PFSK-1 (cell line): ENCODE results near the gene E2F3.

Experiments
- FOXP2 ChIP-seq: optimal IDR thresholded peaks from 2 replicates; pipeline ENCODE3; 2011; ENCODE audit warnings: borderline replicate concordance, control low read depth, inconsistent platforms; ENCODE audit not compliant: insufficient read depth; ENCODE audit errors: extremely low read length, extremely low read depth
- POLR2AphosphoS5 ChIP-seq: IDR thresholded peaks from 2 replicates; pipeline ENCODE4 v1.6.1; 2012; ENCODE audit warnings: low read depth, mild to moderate bottlenecking, control low read depth, low read length, moderate library complexity
- REST ChIP-seq, 2 experiments: IDR thresholded peaks; 2 replicates each; pipeline versions ENCODE4 v1.6.1 to v1.8.0; 2011 to 2012; ENCODE audit warnings: low read depth in 2 of 2, low read length in 2 of 2, control low read depth in 1 of 2, inconsistent platforms in 1 of 2, mild to moderate bottlenecking in 1 of 2, moderate library complexity in 1 of 2; ENCODE audit not compliant: insufficient read depth in 1 of 2
- TAF1 ChIP-seq: IDR thresholded peaks from 2 replicates; pipeline ENCODE4 v1.6.1; 2012; ENCODE audit warnings: low read length, control low read depth, borderline replicate concordance; ENCODE audit not compliant: insufficient read depth

- TF ChIP-seq REST (IDR thresholded peaks at IDR 0.05; ENCODE audit: insufficient read depth in 1 of 2, low read depth in 2 of 2, low read length in 2 of 2) (no peak), TAF1 (no peak), POLR2AphosphoS5 (no peak), FOXP2 (no peak)
Observed at GRCh38 chr6:20479060-20479459, 77.4 kb downstream of the E2F3 start.
